Breast epithelium (tissue), 3 donors: Measurements from ENCODE around the gene RDX.

Experiments
- POLR2A ChIP-seq: fragments of 450-650 bp; IDR thresholded peaks from one replicate; pipeline ENCODE4 v1.6.1; 2016; ENCODE audit warnings: antibody characterized with exemption, mild to moderate bottlenecking, moderate library complexity
- POLR2AphosphoS5 ChIP-seq, 3 donors: sonication (generic); formaldehyde crosslinking; IDR thresholded peaks; one replicate each; pipeline ENCODE4 v1.6.1; 2017; ENCODE audit warnings: antibody characterized with exemption in 3 of 3
- TF ChIP-seq, protein P1 (sequence below), 3 donors: fragments of 450-650 bp; IDR thresholded peaks; one replicate each; pipeline ENCODE4 v1.5.1; 2016 to 2017; ENCODE audit warnings: antibody characterized with exemption in 3 of 3, mild to moderate bottlenecking in 3 of 3, moderate library complexity in 3 of 3

- TF ChIP-seq, protein P1, sequence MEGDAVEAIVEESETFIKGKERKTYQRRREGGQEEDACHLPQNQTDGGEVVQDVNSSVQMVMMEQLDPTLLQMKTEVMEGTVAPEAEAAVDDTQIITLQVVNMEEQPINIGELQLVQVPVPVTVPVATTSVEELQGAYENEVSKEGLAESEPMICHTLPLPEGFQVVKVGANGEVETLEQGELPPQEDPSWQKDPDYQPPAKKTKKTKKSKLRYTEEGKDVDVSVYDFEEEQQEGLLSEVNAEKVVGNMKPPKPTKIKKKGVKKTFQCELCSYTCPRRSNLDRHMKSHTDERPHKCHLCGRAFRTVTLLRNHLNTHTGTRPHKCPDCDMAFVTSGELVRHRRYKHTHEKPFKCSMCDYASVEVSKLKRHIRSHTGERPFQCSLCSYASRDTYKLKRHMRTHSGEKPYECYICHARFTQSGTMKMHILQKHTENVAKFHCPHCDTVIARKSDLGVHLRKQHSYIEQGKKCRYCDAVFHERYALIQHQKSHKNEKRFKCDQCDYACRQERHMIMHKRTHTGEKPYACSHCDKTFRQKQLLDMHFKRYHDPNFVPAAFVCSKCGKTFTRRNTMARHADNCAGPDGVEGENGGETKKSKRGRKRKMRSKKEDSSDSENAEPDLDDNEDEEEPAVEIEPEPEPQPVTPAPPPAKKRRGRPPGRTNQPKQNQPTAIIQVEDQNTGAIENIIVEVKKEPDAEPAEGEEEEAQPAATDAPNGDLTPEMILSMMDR (IDR thresholded peaks at IDR 0.05): no peak
- no peak for TF ChIP-seq POLR2AphosphoS5 (IDR thresholded peaks at IDR 0.05)
- TF ChIP-seq POLR2A: no peak
Observed at GRCh38 chr11:110317516-110317932, 21.1 kb upstream of the RDX start.
